ENCODE data around the gene MAFF.

The MAFF gene

GRCh38 chr22:38165922-38166593 is 35.7 kb upstream of the MAFF start:
- TF ChIP-seq FOXP2 (optimal IDR thresholded peaks at IDR 0.05; ENCODE audit: control extremely low read depth, extremely low read length, insufficient read depth) (no peak), POLR2AphosphoS5 (IDR thresholded peaks at IDR 0.05; ENCODE audit: borderline replicate concordance, low read depth, low read length) (no peak), EZH2 (IDR thresholded peaks at IDR 0.05) (no peak)
- H3K4me3 ChIP-seq, result no peak overlapping the region
- no peaks in the 10 kb centered on the region for H3K9me3 ChIP-seq (ENCODE audit: low read depth, low read length)
- no peak overlapping the region for H3K9ac ChIP-seq (ENCODE audit: insufficient read length)
- DNase-seq (ENCODE audit: low read depth, low spot score), result no peak
- no peak overlapping the region for H3K27ac ChIP-seq
- H3K36me3 ChIP-seq (ENCODE audit: insufficient read depth, low read length), result no peaks in the 10 kb centered on the region

GRCh38 chr22:38167988-38168407 is 33.8 kb upstream of the MAFF start:
- Histone ChIP-seq H3K9ac (ENCODE audit: insufficient read length) (no peak overlapping the region), H3K27ac (no peak overlapping the region), H3K9me3 (ENCODE audit: low read depth, low read length) (no peaks in the 10 kb centered on the region), H3K36me3 (ENCODE audit: insufficient read depth, low read length) (no peaks in the 10 kb centered on the region), H3K4me3 (no peak overlapping the region)
- TF ChIP-seq POLR2AphosphoS5 (IDR thresholded peaks at IDR 0.05; ENCODE audit: borderline replicate concordance, low read depth, low read length) (no peak), EZH2 (IDR thresholded peaks at IDR 0.05) (no peak), FOXP2 (optimal IDR thresholded peaks at IDR 0.05; ENCODE audit: control extremely low read depth, extremely low read length, insufficient read depth) (no peak)
- no peak for DNase-seq (ENCODE audit: low read depth, low spot score)

- Histone ChIP-seq H3K9me3 (ENCODE audit: low read depth, low read length) (no peaks in the 10 kb centered on the region), H3K9ac (ENCODE audit: insufficient read length) (no peak overlapping the region), H3K36me3 (ENCODE audit: insufficient read depth, low read length) (no peaks in the 10 kb centered on the region), H3K4me3 (no peak overlapping the region), H3K27ac (no peak overlapping the region)
- DNase-seq (ENCODE audit: low read depth, low spot score), result no peak
- TF ChIP-seq EZH2 (IDR thresholded peaks at IDR 0.05), result no peak
- no peak for TF ChIP-seq FOXP2 (optimal IDR thresholded peaks at IDR 0.05; ENCODE audit: control extremely low read depth, extremely low read length, insufficient read depth)
- no peak for TF ChIP-seq POLR2AphosphoS5 (IDR thresholded peaks at IDR 0.05; ENCODE audit: borderline replicate concordance, low read depth, low read length)
Measured at GRCh38 chr22:38169116-38169515, 32.7 kb upstream of the MAFF start.

GRCh38 chr22:38170469-38170868 is 31.3 kb upstream of the MAFF start:
- Histone ChIP-seq H3K27ac (no peak overlapping the region), H3K9me3 (ENCODE audit: low read depth, low read length) (no peaks in the 10 kb centered on the region), H3K9ac (ENCODE audit: insufficient read length) (no peak overlapping the region), H3K36me3 (ENCODE audit: insufficient read depth, low read length) (no peaks in the 10 kb centered on the region), H3K4me3 (no peak overlapping the region)
- no peak for TF ChIP-seq FOXP2 (optimal IDR thresholded peaks at IDR 0.05; ENCODE audit: control extremely low read depth, extremely low read length, insufficient read depth)
- TF ChIP-seq EZH2 (IDR thresholded peaks at IDR 0.05), result no peak
- TF ChIP-seq POLR2AphosphoS5 (IDR thresholded peaks at IDR 0.05; ENCODE audit: borderline replicate concordance, low read depth, low read length), result no peak
- no peak for DNase-seq (ENCODE audit: low read depth, low spot score)

GRCh38 chr22:38171927-38172831 is 29.6 kb upstream of the MAFF start:
- no peaks in the 10 kb centered on the region for H3K9me3 ChIP-seq (ENCODE audit: low read depth, low read length)

GRCh38 chr22:38172832-38173640 is 28.8 kb upstream of the MAFF start:
- TF ChIP-seq EZH2 (IDR thresholded peaks at IDR 0.05), result no peak
- Histone ChIP-seq H3K27ac (no peak overlapping the region), H3K9me3 (ENCODE audit: low read depth, low read length) (no peaks in the 10 kb centered on the region), H3K9ac (ENCODE audit: insufficient read length) (no peak overlapping the region), H3K4me3 (no peak overlapping the region), H3K36me3 (ENCODE audit: insufficient read depth, low read length) (no peaks in the 10 kb centered on the region)
- no peak for DNase-seq (ENCODE audit: low read depth, low spot score)

More at GRCh38 chr22:38171927-38172831, 29.6 kb upstream of the MAFF start:
- H3K36me3 ChIP-seq (ENCODE audit: insufficient read depth, low read length), result no peaks in the 10 kb centered on the region
- TF ChIP-seq POLR2AphosphoS5 (IDR thresholded peaks at IDR 0.05; ENCODE audit: borderline replicate concordance, low read depth, low read length), result no peak
- TF ChIP-seq FOXP2 (optimal IDR thresholded peaks at IDR 0.05; ENCODE audit: control extremely low read depth, extremely low read length, insufficient read depth), result no peak
- TF ChIP-seq EZH2 (IDR thresholded peaks at IDR 0.05), result no peak
- no peak overlapping the region for H3K4me3 ChIP-seq
- no peak overlapping the region for H3K27ac ChIP-seq
- DNase-seq (ENCODE audit: low read depth, low spot score), result no peak
- H3K9ac ChIP-seq (ENCODE audit: insufficient read length), result no peak overlapping the region

- TF ChIP-seq FOXP2 (optimal IDR thresholded peaks at IDR 0.05; ENCODE audit: control extremely low read depth, extremely low read length, insufficient read depth) (no peak), POLR2AphosphoS5 (IDR thresholded peaks at IDR 0.05; ENCODE audit: borderline replicate concordance, low read depth, low read length) (no peak), EZH2 (IDR thresholded peaks at IDR 0.05) (no peak)
- DNase-seq (ENCODE audit: low read depth, low spot score), result no peak
- H3K36me3 ChIP-seq (ENCODE audit: insufficient read depth, low read length), result no peaks in the 10 kb centered on the region
- H3K9me3 ChIP-seq (ENCODE audit: low read depth, low read length), result no peaks in the 10 kb centered on the region
- H3K27ac ChIP-seq, result no peak overlapping the region
- H3K9ac ChIP-seq (ENCODE audit: insufficient read length), result no peak overlapping the region
- H3K4me3 ChIP-seq, result no peak overlapping the region
Measured at GRCh38 chr22:38173641-38173906, 28.2 kb upstream of the MAFF start.

GRCh38 chr22:38174626-38175025 is 27.2 kb upstream of the MAFF start:
- Histone ChIP-seq H3K9me3 (ENCODE audit: low read depth, low read length) (no peaks in the 10 kb centered on the region), H3K36me3 (ENCODE audit: insufficient read depth, low read length) (no peaks in the 10 kb centered on the region), H3K9ac (ENCODE audit: insufficient read length) (no peak overlapping the region), H3K4me3 (no peak overlapping the region), H3K27ac (no peak overlapping the region)
- DNase-seq (ENCODE audit: low read depth, low spot score), result no peak
- TF ChIP-seq EZH2 (IDR thresholded peaks at IDR 0.05) (no peak), FOXP2 (optimal IDR thresholded peaks at IDR 0.05; ENCODE audit: control extremely low read depth, extremely low read length, insufficient read depth) (no peak), POLR2AphosphoS5 (IDR thresholded peaks at IDR 0.05; ENCODE audit: borderline replicate concordance, low read depth, low read length) (no peak)

Data from SK-N-MC (cell line).